GM18502 (cell line): Measurements from ENCODE around the gene MED22.
"Not testable (repeated sequence)": the region's sequence is repeated elsewhere in the genome, so short reads cannot be mapped to it uniquely, and the experiment has no call there.

Experiments used
- ATAC-seq: cut with Tn5 transposase; IDR thresholded peaks from one replicate; pipeline ENCODE4 v1.9.1; 2021; ENCODE audit warnings: mild to moderate bottlenecking; ENCODE audit not compliant: unreplicated experiment, poor library complexity

The MED22 gene

DNA sequence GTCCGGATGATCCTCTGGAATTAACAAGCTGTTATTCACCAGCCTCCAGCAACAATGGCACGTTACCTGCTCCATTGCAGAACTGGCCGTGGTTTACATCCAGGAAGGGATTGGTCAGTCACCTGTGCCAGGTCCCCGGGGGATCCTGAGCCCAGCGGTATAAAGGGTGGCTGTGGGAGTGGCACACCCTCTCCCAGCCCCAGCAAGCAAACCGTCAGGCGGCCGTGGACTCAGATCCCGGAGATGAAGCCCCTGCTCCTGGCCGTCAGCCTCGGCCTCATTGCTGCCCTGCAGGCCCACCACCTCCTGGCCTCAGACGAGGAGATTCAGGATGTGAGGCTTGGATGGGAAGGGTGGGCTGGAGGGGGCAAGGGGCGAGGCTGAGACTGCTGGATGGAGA, 30.4 kb downstream of the MED22 start:
- ATAC-seq = not testable (repeated sequence)

DNA sequence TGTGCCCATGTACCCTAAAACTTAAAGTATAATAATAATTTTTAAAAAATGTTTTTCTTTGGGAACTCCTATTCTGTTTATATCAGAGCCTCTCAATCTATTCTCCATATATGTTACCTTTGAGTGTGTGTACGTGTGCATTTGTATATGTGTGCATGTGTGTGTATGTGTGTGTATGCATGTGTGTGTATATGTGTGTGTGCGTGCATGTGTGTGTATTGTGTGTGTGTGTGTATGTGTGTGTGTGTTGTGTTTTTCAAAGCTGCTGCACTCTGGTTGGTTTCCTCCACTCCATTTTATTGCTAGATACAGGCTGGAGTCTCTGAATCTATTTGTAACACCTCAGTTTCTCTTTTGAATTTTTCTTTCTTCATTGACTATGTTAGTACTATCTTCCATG, 31.9 kb downstream of the MED22 start:
- no peak for ATAC-seq

DNA sequence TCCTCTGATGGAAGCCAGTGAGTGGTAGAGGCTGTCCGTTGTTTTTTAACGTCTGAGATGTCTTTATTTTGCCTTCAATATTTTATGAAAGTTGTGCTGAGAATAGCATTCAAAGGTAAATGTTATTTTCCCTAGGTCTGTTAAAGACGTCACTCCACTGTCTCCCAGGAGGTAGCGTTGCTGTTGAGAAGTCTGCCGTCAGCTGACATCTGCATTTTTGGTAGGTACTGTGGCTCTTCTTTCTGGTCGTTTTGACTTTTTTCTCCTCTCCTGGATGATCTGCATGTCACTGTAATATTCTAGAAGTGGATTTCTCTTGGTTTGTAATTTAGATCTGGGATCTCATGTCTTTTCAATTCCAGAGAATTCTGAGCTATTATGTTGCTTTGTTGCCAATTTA, 38.3 kb downstream of the MED22 start:
- no peak for ATAC-seq

DNA sequence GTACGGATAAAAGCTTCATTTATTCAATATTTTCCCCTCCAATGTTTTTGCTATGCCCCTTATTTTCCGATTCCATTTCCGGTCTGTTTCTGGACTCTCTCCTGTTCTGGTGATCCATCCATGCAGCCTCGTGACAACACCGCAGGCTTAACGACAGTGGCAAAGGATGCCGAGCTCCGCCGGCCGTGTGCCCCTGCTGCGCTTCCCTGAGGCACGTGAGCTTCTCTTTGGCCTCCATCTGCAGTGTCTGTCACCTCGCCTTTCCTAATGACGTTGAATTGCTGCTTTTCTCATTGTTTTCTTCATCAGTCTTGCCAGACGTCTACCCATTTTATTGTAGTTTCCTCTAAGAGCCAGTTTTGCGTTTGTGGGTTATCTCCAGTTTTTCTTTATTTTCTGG, 40.6 kb downstream of the MED22 start:
- ATAC-seq = no peak

DNA sequence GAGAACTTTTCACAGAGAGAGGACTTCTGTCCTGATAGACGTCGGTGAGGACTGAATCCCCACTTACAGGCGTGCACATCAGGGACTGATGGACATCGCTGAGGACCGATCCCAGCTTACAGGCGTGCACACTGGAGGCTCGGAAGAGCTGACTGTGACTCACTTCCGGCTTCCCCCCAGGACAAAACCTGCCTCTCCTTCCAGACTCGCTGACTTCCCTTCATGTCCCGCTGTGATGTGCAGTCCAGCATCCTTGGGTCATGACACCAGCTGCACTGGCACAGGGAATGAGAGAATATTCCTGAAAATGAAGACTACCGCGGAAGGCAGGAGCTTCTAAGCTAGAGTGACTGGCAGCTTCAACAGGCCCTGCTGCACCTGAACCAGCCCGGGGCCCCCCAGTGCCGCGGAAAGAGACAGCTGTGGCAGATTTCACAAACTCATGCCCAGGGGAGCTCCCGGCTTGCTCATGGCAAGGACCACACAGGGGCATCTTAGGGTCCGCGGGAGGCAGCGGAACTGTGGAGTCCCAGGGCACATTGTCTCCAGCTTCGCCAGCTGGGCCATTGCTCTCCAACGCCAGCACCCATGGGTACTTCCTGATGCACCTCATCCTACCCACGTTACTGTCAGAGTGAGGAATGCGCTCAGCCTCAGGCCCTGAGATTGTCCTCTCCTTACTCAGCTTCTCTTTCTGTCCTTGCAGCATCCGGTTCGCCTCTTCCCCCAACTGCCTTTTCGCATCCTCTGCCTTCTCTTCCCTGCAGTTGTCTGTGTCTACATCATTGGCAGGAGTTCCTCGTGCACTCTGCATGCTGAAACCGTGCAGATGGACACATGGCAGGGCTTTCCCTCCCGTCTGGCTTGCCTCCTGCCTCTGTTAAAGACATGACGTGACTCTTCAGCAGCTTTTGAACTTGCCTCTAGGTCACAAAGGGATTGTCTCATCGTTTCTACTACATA, 41.4 kb downstream of the MED22 start:
- no peak for ATAC-seq

DNA sequence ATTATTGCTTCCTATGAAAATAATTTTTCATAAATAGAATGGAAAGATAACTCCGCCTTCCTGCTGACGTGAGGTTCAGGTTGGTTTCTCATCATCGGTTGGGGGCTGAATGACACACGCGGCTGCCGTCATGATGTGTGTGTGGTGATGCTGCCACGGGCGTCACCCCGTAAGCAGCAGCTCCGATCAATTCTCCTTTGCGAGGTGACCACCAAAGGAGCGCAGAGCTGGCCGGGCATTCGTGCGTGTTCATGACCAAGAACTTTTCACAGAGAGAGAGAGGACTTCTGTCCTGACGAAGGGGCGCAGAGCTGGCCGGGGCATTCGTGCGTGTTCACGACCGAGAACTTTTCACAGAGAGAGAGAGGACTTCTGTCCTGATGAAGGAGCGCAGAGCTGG, 42.2 kb downstream of the MED22 start:
- no peak for ATAC-seq

DNA sequence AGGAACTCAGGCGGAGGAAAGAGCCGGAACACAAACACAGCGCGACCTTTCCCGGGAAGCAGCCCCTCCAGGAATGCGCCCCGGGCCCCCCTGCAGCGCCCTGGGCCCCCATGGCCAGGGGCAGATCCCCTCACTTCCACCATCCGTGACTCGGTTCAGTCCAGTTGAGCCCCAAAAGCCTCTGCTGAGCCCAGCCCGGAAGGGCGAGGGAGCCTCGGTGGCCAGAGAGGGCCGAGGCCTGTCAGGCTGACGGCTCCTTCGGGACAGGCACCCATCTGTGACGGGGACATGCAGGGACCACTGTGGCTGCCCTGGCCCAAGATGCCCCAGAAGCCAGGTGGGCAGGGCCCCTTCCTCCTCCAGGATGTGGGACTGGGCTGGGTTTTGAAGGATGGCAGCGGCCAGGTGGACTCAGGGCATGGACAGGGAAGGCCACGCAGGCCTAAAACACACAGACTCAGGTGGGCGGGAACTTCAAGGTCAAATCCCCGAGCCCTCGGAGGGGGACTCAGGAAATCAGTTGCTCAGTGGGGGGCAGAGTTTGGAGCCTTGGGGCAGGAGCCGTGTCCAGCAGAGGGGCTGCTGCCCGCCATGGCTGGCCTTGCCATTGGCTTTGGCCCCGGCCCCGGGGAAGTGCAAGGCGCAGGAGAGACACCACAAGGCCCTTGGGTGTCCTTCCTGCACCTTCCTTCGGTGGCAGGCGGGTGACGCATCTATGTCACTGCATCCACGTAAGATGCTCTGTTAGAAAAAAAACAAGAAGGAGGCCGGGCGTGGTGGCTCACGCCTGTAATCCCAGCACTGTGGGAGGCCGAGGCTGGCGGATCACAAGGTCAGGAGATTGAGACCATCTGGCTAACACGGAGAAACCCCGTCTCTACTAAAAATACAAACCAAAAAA, 43.2 kb downstream of the MED22 start:
- ATAC-seq = no peak

DNA sequence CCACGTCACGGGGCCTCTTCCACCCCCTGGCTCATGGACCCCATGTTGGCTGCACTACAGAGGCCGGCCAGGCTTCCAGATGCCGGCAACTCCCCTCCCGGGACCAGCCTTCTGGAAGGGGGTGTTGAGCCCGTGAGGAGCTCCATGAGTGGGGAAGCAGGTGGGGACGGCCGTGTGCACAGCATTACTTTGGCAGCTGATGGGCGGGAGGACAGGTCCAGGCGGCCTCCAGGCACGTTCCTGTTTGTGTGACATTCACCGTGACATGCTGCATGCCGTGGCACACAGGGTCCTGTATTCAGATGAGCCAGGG, 43.8 kb downstream of the MED22 start:
- ATAC-seq = no peak

DNA sequence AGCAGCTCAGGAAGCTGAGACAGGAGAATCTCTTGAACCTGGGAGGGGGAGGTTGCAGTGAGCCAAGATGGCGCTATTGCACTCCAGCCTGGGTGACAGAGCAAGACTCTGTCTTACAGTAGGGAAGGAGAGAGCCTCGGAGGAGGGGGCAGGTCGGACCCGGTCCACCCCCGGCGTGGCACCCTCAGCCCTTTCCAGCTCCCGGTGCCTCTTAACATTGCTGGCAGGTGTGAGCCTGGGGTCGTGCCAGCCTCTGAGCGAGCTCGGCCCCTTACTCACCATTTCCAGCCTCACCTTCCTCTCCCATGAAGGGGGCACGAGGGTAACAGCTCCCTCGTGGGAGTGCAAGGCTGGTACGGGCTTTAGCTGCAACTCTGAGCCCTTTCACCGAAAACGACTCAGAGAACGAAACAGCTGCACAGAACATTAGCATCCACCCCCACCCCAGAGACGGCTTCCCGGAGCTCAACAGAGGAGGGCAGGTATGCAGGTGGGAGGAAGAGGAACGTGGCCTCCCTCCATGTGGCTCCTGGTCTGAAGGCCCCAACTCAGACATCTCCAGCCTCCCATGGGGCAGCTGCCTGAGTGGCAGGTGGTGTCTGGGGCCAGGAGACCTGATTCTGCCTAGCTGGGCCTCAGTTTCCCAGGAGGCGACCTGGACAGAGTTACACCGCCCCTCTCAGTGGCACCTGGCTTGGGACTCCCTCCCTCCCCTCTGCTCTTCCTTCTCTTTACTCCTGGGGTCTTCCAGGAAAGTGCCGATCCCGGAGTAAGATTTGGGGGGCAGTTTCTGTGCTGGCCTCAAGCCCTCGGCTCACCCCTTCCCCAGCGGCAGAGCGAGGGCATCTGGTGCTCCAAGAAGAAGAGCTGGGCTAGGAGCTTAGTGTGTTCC, 44.4 kb downstream of the MED22 start:
- no peak for ATAC-seq

DNA sequence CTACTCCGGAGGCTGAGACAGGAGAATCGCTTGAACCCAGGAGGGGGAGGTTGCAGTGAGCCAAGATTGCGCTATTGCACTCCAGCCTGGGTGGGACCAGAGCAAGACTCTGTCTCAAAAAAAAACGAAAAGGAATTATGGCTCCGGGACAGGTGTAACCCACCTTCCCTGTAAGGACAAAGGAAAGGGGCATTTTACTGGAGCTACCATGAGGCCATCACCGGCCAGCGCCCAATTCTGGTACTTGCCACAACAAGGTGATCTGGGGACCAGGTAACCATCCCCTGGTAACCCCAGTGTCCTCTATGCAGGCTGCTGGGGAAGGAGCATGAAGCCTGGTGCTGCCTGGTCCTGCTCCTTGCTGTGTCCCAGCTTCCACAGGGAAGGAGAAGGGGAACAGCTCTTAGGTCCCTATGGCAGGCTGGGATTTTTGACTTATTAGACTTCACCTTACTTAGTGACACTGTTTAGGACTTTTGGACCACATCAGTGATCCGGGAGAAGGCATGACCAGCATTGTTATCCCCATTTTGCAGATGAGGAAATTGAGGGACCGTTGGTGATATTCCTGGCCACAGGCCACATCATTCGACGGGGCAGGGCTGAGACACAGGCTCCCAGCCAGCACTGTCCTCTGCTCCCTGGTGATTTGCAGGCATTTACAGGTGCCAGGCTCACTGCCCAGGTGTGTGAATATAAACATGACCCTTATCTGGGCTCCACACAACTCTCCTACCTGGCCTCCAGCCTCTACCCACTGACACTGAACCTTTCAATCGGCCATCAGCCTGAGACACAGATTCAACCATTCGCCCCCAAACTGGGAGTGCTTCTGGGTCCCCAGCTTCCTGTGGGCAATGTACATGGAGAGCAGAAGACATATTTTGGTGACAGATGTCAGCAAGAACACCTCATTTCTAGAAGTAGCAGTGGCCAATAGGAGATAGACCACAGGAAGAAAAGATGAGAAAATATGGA, 46.4 kb downstream of the MED22 start:
- ATAC-seq = no peak

DNA sequence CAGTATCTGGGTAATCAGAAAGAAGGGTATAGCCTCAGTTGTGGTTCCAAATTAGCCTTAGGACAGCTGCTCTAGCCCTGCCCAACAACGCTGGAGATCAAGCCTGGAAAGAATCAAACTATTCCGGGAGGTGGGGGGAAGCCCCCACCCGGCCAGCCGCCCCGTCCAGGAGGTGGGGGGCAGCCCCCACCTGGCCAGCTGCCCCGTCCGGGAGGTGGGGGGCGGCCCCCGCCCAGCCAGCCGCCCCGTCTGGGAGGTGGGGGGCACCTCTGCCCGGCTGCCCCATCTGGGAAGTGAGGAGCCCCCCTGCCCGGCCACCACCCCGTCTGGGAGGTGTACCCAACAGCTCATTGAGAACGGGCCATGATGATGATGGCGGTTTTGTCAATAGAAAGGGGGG, 47.9 kb downstream of the MED22 start:
- ATAC-seq = not testable (repeated sequence)

DNA sequence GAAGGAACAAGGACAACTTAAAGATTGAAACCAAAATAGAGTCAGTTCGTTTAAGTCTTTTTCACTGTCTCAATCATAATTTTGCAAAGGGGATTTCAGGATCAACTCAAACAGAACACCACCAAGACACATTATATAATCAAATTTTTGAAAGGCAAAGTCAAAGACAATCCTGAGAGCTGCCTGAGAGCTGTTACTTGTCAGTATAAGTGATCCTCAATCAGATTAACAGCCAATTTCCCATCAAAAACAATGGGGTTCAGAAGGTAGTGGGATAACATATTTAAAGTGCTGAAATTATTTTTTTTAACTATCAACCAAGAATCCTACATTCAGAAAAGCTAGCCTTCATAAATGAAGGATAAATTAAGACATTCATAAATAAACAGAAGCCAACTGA, 53.7 kb downstream of the MED22 start:
- no peak for ATAC-seq

DNA sequence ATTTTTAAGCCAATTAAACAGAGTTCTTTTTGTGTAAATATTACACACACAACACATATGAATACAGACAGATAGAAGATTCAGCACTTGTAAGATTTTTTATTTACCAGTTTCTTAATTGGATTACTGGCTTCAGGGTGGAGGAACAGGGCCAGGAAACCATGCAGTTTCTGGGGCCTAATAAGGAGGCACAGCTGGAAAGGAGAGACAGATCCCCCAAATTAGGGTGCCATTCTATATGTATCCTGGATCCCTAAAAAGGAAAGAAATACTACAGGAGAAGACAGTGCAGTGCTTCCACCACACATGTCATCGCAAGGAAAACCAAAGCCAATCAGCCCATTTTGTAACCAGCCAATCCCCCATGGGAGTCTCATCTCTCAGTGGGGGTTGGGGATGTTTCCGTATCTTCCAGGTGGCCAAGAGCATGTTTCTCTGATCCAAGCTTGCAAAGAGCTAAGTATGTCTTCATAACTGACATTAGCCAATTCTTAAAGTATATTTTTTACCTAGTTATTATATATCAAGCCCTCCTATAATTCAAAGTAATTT, 57.1 kb downstream of the MED22 start:
- ATAC-seq = no peak
